GM23338 (cell line): ENCODE results near the gene CIZ1. TPM values are rescaled to one million over a fixed set of nuclear protein-coding genes. Genes with fewer than 3 reads are reported as not detected.

Experiments
- ATAC-seq: fragments of 200-7000 bp; cut with Tn5 transposase; 3 replicates; pipeline ENCODE4 v1.9.1; 2020
- DNase-seq: peaks from one replicate; pipeline ENCODE4 v3.0.0-alpha.2; 2015; ENCODE audit warnings: low spot score
- H2AFZ ChIP-seq: fragments of 200-600 bp; sonication (generic); 2 replicates; pipeline ENCODE4 v1.8.0; 2016; ENCODE audit warnings: antibody characterized with exemption, mild to moderate bottlenecking, moderate library complexity
- H3F3A ChIP-seq: fragments of 200-600 bp; sonication (generic); replicated peaks from 2 replicates; pipeline ENCODE4 v1.8.0; 2017; ENCODE audit warnings: antibody characterized with exemption, mixed run types, low read depth
- H3K27ac ChIP-seq: fragments of 200-600 bp; sonication (generic); 2 replicates; pipeline ENCODE4 v1.6.1; 2016; ENCODE audit warnings: low read depth
- H3K27me3 ChIP-seq: fragments of 200-600 bp; sonication (generic); 2 replicates; pipeline ENCODE4 v1.8.0; 2016; ENCODE audit warnings: mild to moderate bottlenecking, mixed run types, moderate library complexity; ENCODE audit not compliant: insufficient read depth
- H3K36me3 ChIP-seq: fragments of 200-600 bp; sonication (generic); 2 replicates; pipeline ENCODE4 v1.8.0; 2016; ENCODE audit warnings: mild to moderate bottlenecking; ENCODE audit not compliant: insufficient read depth
- H3K4me1 ChIP-seq: fragments of 200-600 bp; sonication (generic); 2 replicates; pipeline ENCODE4 v1.8.0; 2016; ENCODE audit warnings: mild to moderate bottlenecking, moderate library complexity; ENCODE audit not compliant: insufficient read depth
- H3K4me2 ChIP-seq: fragments of 200-600 bp; sonication (generic); 2 replicates; pipeline ENCODE4 v1.7.1; 2017; ENCODE audit warnings: mixed run types
- H3K4me3 ChIP-seq: fragments of 200-600 bp; sonication (generic); 2 replicates; pipeline ENCODE4 v1.6.1; 2016; ENCODE audit warnings: mixed run types
- H3K79me2 ChIP-seq: fragments of 200-600 bp; sonication (generic); replicated peaks from 2 replicates; pipeline ENCODE4 v1.8.0; 2017; ENCODE audit warnings: mild to moderate bottlenecking; ENCODE audit not compliant: insufficient read depth
- H3K9me2 ChIP-seq: fragments of 200-600 bp; sonication (generic); 2 replicates; pipeline ENCODE4 v1.8.0; 2017; ENCODE audit not compliant: insufficient read depth
- H4K20me1 ChIP-seq: fragments of 200-600 bp; sonication (generic); replicated peaks from 2 replicates; pipeline ENCODE4 v1.8.0; 2017; ENCODE audit warnings: mild to moderate bottlenecking; ENCODE audit not compliant: insufficient read depth
- H3K27ac Mint-ChIP-seq: 2 replicates; pipeline ENCODE4 v1.8.0; 2020; ENCODE audit warnings: inconsistent platforms, mild to moderate bottlenecking, moderate library complexity, mixed read lengths
- H3K27me3 Mint-ChIP-seq: 3 replicates; pipeline ENCODE4 v1.8.0; 2022; ENCODE audit warnings: low read depth, mild to moderate bottlenecking, moderate library complexity, mixed read lengths, inconsistent platforms; ENCODE audit not compliant: insufficient read depth, poor library complexity
- H3K36me3 Mint-ChIP-seq: 3 replicates; pipeline ENCODE4 v1.8.0; 2021; ENCODE audit warnings: low read depth, mild to moderate bottlenecking, inconsistent platforms, moderate library complexity, mixed read lengths
- H3K4me1 Mint-ChIP-seq: 3 replicates; pipeline ENCODE4 v1.8.0; 2020; ENCODE audit warnings: mild to moderate bottlenecking, inconsistent platforms, mixed read lengths
- H3K4me3 Mint-ChIP-seq: 3 replicates; pipeline ENCODE4 v1.8.0; 2021; ENCODE audit warnings: moderate library complexity, mild to moderate bottlenecking, inconsistent platforms, mixed read lengths
- H3K9me3 Mint-ChIP-seq: 3 replicates; pipeline ENCODE4 v1.8.0; 2020; ENCODE audit warnings: moderate library complexity, mild to moderate bottlenecking, inconsistent platforms, mixed read lengths
- CREB1 ChIP-seq: fragments of 250-450 bp; sonication (Bioruptor Pico); IDR thresholded peaks from 2 replicates; pipeline ENCODE4 v1.5.0; 2020; ENCODE audit warnings: low read depth, mild to moderate bottlenecking, moderate library complexity
- EZH2 ChIP-seq: fragments of 200-600 bp; sonication (generic); IDR thresholded peaks from one replicate; pipeline ENCODE4 v1.8.0; 2017; ENCODE audit warnings: antibody characterized with exemption, mild to moderate bottlenecking, low read depth; ENCODE audit not compliant: unreplicated experiment
- EZH2phosphoT487 ChIP-seq: fragments of 200-600 bp; sonication (generic); IDR thresholded peaks from one replicate; pipeline ENCODE4 v1.8.1; 2018; ENCODE audit warnings: antibody characterized with exemption; ENCODE audit not compliant: unreplicated experiment
- JUNB ChIP-seq: IDR thresholded peaks from one replicate; pipeline ENCODE4 v1.6.1; 2016; ENCODE audit warnings: antibody characterized with exemption; ENCODE audit not compliant: unreplicated experiment
- NANOG ChIP-seq: IDR thresholded peaks from 2 replicates; pipeline ENCODE4 v1.6.1; 2016; ENCODE audit warnings: antibody characterized with exemption, borderline replicate concordance
- POLR2AphosphoS5 ChIP-seq: IDR thresholded peaks from 2 replicates; pipeline ENCODE4 v1.6.1; 2016; ENCODE audit warnings: antibody characterized with exemption, low read depth
- STAT1 ChIP-seq: IDR thresholded peaks from one replicate; pipeline ENCODE4 v1.6.1; 2016; ENCODE audit warnings: antibody characterized with exemption; ENCODE audit not compliant: unreplicated experiment
- ZNF114 ChIP-seq: fragments of 250-450 bp; sonication (Bioruptor Pico); IDR thresholded peaks from 2 replicates; pipeline ENCODE4 v1.5.0; 2020; ENCODE audit warnings: mild to moderate bottlenecking, moderate library complexity
- ZNF331 ChIP-seq: fragments of 250-450 bp; sonication (Bioruptor Pico); IDR thresholded peaks from 2 replicates; pipeline ENCODE4 v1.5.0; 2020; ENCODE audit warnings: low read depth, mild to moderate bottlenecking, moderate library complexity
- polyA plus RNA-seq: library from polyadenylated mRNA; unstranded; fragments of >200 nt; fragmentation: Nextera tagmentation; extraction: Ambion mirVana; gene quantifications from 2 replicates; pipeline ENCODE4 v1.2.1, GENCODE V29; 2016
- total RNA-seq: library from RNA; depleted of rRNA; stranded (reverse); fragments of >200 nt; shearing (Covaris generic); gene quantifications from 2 replicates; pipeline ENCODE4 v1.2.3, GENCODE V29; 2014
- TF ChIP-seq, protein P1 (sequence below), 2 experiments: fragments of 200-600 bp in 1 of 2; sonication (generic) in 1 of 2; conservative IDR thresholded peaks; 2 replicates each; pipeline versions ENCODE4 v1.5.1 to v1.6.1; 2016 to 2017; ENCODE audit warnings: antibody characterized with exemption in 2 of 2, low read depth in 2 of 2, mild to moderate bottlenecking in 2 of 2, moderate library complexity in 1 of 2
- TF ChIP-seq, protein P2 (sequence below): IDR thresholded peaks from one replicate; pipeline ENCODE4 v1.6.1; 2018; ENCODE audit warnings: antibody characterized with exemption; ENCODE audit not compliant: unreplicated experiment
- TF ChIP-seq, protein P3 (sequence below): fragments of 250-450 bp; sonication (Bioruptor Pico); IDR thresholded peaks from 2 replicates; pipeline ENCODE4 v1.5.0; 2020; ENCODE audit warnings: mild to moderate bottlenecking, moderate library complexity
- TF ChIP-seq, protein P4 (sequence below): IDR thresholded peaks from 2 replicates; pipeline ENCODE4 v1.6.1; 2016; ENCODE audit warnings: antibody characterized with exemption

The CIZ1 gene
- total and polyA plus RNA-seq, 2 experiments from 2014 or later: 49.6 to 61.4 TPM

DNA sequence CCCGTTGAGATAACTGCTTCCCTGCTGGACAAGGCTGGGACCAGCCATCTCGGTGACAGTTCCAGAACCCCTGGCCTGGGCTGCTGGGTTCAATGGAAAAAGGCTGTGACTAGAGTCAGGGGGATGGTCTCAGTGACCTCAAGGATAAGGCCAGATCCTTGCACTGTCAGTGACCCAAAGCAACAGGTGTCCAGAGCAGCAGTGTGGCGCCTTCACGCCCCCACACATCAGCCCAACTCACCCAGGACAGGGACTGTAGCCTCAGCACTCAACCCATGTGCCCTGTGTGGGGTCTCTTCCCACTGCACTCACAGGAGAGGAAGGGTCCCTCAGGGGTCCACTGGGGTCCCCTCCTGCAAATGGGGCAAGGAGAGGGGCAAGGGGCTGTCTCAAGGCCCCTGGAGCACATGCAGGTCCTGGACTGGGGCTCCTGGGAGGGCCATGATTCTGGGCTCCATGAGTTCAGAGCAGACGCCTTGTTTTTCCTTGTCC lies 42.8 kb downstream of the CIZ1 start:
- ATAC-seq (no peak), DNase-seq (no peak)
- Mint-ChIP-seq H3K4me1 (peaks cover 10% of the 10 kb centered on the region), H3K27ac (no peak overlapping the region), H3K27me3 (peaks cover 11% of the 10 kb centered on the region), H3K36me3 (no peaks in the 10 kb centered on the region), H3K4me3 (no peak overlapping the region), H3K9me3 (no peaks in the 10 kb centered on the region)
- TF ChIP-seq NANOG: no peak
- no peak for TF ChIP-seq EZH2
- TF ChIP-seq, protein P1, sequence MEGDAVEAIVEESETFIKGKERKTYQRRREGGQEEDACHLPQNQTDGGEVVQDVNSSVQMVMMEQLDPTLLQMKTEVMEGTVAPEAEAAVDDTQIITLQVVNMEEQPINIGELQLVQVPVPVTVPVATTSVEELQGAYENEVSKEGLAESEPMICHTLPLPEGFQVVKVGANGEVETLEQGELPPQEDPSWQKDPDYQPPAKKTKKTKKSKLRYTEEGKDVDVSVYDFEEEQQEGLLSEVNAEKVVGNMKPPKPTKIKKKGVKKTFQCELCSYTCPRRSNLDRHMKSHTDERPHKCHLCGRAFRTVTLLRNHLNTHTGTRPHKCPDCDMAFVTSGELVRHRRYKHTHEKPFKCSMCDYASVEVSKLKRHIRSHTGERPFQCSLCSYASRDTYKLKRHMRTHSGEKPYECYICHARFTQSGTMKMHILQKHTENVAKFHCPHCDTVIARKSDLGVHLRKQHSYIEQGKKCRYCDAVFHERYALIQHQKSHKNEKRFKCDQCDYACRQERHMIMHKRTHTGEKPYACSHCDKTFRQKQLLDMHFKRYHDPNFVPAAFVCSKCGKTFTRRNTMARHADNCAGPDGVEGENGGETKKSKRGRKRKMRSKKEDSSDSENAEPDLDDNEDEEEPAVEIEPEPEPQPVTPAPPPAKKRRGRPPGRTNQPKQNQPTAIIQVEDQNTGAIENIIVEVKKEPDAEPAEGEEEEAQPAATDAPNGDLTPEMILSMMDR (conservative IDR thresholded peaks at IDR 0.05; ENCODE audit: low read depth in 2 of 2): no peak
- no peak for TF ChIP-seq EZH2phosphoT487
- TF ChIP-seq, protein P2, sequence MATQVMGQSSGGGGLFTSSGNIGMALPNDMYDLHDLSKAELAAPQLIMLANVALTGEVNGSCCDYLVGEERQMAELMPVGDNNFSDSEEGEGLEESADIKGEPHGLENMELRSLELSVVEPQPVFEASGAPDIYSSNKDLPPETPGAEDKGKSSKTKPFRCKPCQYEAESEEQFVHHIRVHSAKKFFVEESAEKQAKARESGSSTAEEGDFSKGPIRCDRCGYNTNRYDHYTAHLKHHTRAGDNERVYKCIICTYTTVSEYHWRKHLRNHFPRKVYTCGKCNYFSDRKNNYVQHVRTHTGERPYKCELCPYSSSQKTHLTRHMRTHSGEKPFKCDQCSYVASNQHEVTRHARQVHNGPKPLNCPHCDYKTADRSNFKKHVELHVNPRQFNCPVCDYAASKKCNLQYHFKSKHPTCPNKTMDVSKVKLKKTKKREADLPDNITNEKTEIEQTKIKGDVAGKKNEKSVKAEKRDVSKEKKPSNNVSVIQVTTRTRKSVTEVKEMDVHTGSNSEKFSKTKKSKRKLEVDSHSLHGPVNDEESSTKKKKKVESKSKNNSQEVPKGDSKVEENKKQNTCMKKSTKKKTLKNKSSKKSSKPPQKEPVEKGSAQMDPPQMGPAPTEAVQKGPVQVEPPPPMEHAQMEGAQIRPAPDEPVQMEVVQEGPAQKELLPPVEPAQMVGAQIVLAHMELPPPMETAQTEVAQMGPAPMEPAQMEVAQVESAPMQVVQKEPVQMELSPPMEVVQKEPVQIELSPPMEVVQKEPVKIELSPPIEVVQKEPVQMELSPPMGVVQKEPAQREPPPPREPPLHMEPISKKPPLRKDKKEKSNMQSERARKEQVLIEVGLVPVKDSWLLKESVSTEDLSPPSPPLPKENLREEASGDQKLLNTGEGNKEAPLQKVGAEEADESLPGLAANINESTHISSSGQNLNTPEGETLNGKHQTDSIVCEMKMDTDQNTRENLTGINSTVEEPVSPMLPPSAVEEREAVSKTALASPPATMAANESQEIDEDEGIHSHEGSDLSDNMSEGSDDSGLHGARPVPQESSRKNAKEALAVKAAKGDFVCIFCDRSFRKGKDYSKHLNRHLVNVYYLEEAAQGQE: no peak
- TF ChIP-seq POLR2AphosphoS5: no peak
- TF ChIP-seq STAT1: no peak
- TF ChIP-seq ZNF331 (CRISPR knock-in tag): no peak
- no peak for TF ChIP-seq ZNF114 (CRISPR knock-in tag)
- TF ChIP-seq, protein P3, sequence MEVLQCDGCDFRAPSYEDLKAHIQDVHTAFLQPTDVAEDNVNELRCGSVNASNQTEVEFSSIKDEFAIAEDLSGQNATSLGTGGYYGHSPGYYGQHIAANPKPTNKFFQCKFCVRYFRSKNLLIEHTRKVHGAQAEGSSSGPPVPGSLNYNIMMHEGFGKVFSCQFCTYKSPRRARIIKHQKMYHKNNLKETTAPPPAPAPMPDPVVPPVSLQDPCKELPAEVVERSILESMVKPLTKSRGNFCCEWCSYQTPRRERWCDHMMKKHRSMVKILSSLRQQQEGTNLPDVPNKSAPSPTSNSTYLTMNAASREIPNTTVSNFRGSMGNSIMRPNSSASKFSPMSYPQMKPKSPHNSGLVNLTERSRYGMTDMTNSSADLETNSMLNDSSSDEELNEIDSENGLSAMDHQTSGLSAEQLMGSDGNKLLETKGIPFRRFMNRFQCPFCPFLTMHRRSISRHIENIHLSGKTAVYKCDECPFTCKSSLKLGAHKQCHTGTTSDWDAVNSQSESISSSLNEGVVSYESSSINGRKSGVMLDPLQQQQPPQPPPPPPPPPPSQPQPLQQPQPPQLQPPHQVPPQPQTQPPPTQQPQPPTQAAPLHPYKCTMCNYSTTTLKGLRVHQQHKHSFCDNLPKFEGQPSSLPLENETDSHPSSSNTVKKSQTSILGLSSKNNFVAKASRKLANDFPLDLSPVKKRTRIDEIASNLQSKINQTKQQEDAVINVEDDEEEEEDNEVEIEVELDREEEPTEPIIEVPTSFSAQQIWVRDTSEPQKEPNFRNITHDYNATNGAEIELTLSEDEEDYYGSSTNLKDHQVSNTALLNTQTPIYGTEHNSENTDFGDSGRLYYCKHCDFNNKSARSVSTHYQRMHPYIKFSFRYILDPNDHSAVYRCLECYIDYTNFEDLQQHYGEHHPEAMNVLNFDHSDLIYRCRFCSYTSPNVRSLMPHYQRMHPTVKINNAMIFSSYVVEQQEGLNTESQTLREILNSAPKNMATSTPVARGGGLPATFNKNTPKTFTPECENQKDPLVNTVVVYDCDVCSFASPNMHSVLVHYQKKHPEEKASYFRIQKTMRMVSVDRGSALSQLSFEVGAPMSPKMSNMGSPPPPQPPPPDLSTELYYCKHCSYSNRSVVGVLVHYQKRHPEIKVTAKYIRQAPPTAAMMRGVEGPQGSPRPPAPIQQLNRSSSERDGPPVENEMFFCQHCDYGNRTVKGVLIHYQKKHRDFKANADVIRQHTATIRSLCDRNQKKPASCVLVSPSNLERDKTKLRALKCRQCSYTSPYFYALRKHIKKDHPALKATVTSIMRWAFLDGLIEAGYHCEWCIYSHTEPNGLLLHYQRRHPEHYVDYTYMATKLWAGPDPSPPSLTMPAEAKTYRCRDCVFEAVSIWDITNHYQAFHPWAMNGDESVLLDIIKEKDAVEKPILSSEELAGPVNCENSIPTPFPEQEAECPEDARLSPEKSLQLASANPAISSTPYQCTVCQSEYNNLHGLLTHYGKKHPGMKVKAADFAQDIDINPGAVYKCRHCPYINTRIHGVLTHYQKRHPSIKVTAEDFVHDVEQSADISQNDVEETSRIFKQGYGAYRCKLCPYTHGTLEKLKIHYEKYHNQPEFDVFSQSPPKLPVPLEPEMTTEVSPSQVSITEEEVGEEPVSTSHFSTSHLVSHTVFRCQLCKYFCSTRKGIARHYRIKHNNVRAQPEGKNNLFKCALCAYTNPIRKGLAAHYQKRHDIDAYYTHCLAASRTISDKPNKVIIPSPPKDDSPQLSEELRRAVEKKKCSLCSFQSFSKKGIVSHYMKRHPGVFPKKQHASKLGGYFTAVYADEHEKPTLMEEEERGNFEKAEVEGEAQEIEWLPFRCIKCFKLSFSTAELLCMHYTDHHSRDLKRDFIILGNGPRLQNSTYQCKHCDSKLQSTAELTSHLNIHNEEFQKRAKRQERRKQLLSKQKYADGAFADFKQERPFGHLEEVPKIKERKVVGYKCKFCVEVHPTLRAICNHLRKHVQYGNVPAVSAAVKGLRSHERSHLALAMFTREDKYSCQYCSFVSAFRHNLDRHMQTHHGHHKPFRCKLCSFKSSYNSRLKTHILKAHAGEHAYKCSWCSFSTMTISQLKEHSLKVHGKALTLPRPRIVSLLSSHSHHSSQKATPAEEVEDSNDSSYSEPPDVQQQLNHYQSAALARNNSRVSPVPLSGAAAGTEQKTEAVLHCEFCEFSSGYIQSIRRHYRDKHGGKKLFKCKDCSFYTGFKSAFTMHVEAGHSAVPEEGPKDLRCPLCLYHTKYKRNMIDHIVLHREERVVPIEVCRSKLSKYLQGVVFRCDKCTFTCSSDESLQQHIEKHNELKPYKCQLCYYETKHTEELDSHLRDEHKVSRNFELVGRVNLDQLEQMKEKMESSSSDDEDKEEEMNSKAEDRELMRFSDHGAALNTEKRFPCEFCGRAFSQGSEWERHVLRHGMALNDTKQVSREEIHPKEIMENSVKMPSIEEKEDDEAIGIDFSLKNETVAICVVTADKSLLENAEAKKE (CRISPR knock-in tag): no peak
- TF ChIP-seq CREB1 (CRISPR knock-in tag): no peak
- TF ChIP-seq JUNB: no peak
- TF ChIP-seq, protein P4, sequence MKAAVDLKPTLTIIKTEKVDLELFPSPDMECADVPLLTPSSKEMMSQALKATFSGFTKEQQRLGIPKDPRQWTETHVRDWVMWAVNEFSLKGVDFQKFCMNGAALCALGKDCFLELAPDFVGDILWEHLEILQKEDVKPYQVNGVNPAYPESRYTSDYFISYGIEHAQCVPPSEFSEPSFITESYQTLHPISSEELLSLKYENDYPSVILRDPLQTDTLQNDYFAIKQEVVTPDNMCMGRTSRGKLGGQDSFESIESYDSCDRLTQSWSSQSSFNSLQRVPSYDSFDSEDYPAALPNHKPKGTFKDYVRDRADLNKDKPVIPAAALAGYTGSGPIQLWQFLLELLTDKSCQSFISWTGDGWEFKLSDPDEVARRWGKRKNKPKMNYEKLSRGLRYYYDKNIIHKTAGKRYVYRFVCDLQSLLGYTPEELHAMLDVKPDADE: no peak
- no peak overlapping the region for H2AFZ ChIP-seq
- H3K27ac ChIP-seq: no peak overlapping the region
- H3K79me2 ChIP-seq: no peaks in the 10 kb centered on the region
- H4K20me1 ChIP-seq: no peaks in the 10 kb centered on the region
- H3K27me3 ChIP-seq: no peaks in the 10 kb centered on the region
- no peak overlapping the region for H3K4me3 ChIP-seq
- H3F3A ChIP-seq: no peaks in the 10 kb centered on the region
- H3K36me3 ChIP-seq: no peaks in the 10 kb centered on the region
- H3K4me1 ChIP-seq: peaks cover 3% of the 10 kb centered on the region
- H3K9me2 ChIP-seq: no peaks in the 10 kb centered on the region
- H3K4me2 ChIP-seq: no peak overlapping the region
